Heart right ventricle (tissue), 16 donors: ENCODE data around the gene VSTM2B. TPM values are rescaled to one million over a fixed set of nuclear protein-coding genes. Genes with fewer than 3 reads are reported as not detected.

Source experiments
- ATAC-seq, 8 donors: fragments of 200-7000 bp; cut with Tn5 transposase; one replicate each; pipeline ENCODE4 v1.9.1; 2020; ENCODE audit warnings: mild to moderate bottlenecking in 8 of 8, moderate library complexity in 8 of 8, moderate number of reproducible peaks in 1 of 8
- DNase-seq, 2 donors: peaks; one replicate each; pipeline ENCODE4 v3.0.0-alpha.2; 2020
- H3K27ac ChIP-seq, 10 donors: fragments of 200-600 bp; sonication (generic) in 2 of 10; one replicate each; pipeline versions ENCODE4 v1.5.0 to v1.8.0; 2020 to 2022; ENCODE audit warnings: mild to moderate bottlenecking in 3 of 10
- H3K27me3 ChIP-seq, 7 donors: fragments of 200-600 bp; one replicate each; pipeline ENCODE4 v1.8.0; 2021 to 2022; ENCODE audit warnings: mild to moderate bottlenecking in 2 of 7
- H3K36me3 ChIP-seq, 9 donors: fragments of 200-600 bp; sonication (generic) in 1 of 9; one replicate each; pipeline versions ENCODE4 v1.5.0 to v1.8.0; 2020 to 2022; ENCODE audit warnings: mild to moderate bottlenecking in 2 of 9
- H3K4me1 ChIP-seq, 9 donors: fragments of 200-600 bp; sonication (generic) in 1 of 9; one replicate each; pipeline versions ENCODE4 v1.5.0 to v1.8.0; 2020 to 2022; ENCODE audit warnings: mild to moderate bottlenecking in 4 of 9
- H3K4me3 ChIP-seq, 10 donors: fragments of 200-600 bp; sonication (generic) in 2 of 10; one replicate each; pipeline versions ENCODE4 v1.5.0 to v1.8.0; 2020 to 2022; ENCODE audit warnings: mild to moderate bottlenecking in 7 of 10, moderate library complexity in 2 of 10
- H3K9me3 ChIP-seq, 11 donors: fragments of 200-600 bp in 10 of 11; sonication (generic) in 2 of 11; one replicate each; pipeline versions ENCODE4 v1.5.0 to v1.8.0; 2013 to 2022; ENCODE audit warnings: mild to moderate bottlenecking in 2 of 11, control low read depth in 1 of 11, moderate library complexity in 1 of 11
- WGBS, 2 donors: extraction: QIAGEN DNeasy Blood & Tissue Kit; methylation state at CpG; one replicate each; pipeline ENCODE4 v1.1.7; 2013; ENCODE audit warnings: inconsistent platforms in 1 of 2; 5-methylcytosine and 5-hydroxymethylcytosine counted together
- intact Hi-C, 10 donors: fragments of 100-400 bp; cut with DNase I; formaldehyde crosslinking; loops; one replicate each; pipeline versions ENCODE4 v1.11.1 to v1.14.2; 2022
- polyA plus RNA-seq, 2 donors: library from polyadenylated mRNA; stranded (reverse); fragments of 200-250 nt; gene quantifications; one replicate each; pipeline ENCODE4 v1.2.3, GENCODE V29; 2013
- total RNA-seq, 10 donors: library from RNA; stranded (reverse); fragmentation: NEBNext Ultra II Directional in 3 of 10; extraction: Animal tissue kit (Norgen Biotek cat#: 25700) in 3 of 10; gene quantifications; one replicate each; pipeline versions ENCODE4 v1.2.1 to v1.2.4, GENCODE V29; 2021 to 2023
- TF ChIP-seq, protein P1 (sequence below), 9 donors: fragments of 200-600 bp; sonication (generic) in 2 of 9; IDR thresholded peaks; one replicate each; pipeline versions ENCODE4 v1.5.0 to v1.8.0; 2021 to 2022; ENCODE audit warnings: antibody characterized with exemption in 9 of 9, mild to moderate bottlenecking in 5 of 9, moderate library complexity in 1 of 9
- donor health status: Arrhythmogenic right ventricular cardiomyopathy.
- donor health status: ischemic (EF 13 %, LVEDD 7.1; RV severe dilation, severe dysfunction).
- donor health status: healthy with polysubstance abuse.
- donor health status: DM: no; HTN: yes; CAD: no.
- donor health status: DM: no; HTN: no; CAD: no.
- donor health status: ischemic (EF 25% LVEDD 6.9; RV normal size, moderate dysfunction).
- donor health status: ischemic (EF 25% LVEDD 5.7; RV mildly dilated, moderate dysfunction).
- donor health status: healthy.
- donor health status: DM: yes; HTN: yes; CAD: no.
- donor health status: Ischemic cardiomyopathy.
- donor health status: ischemic (EF 35%, LVEDD 5.7; RV mildly dilated, moderate dysfunction).
- donor health status: nonischemic (EF 11% LVEDD 7.7; RV severe dilation, severe dysfunction).
- donor health status: DM: yes; HTN: yes; CAD: no.
- donor health status: PGD.
- donor health status: ischemic (EF 29% LVEDD 5.4; RV normal size, mild dysfunction).
- donor health status: nonischemic (EF 23%, LVEDD 6.1; RV moderate dilation, normal function).

The VSTM2B gene
- total and polyA plus RNA-seq, 12 donors = not detected

GRCh38 chr19:29507081-29507860 is 18.5 kb upstream of the VSTM2B start:
- peaks cover 0 to 43% (median 25%) of the 10 kb centered on the region in 7 donors for H3K27me3 ChIP-seq

DNA sequence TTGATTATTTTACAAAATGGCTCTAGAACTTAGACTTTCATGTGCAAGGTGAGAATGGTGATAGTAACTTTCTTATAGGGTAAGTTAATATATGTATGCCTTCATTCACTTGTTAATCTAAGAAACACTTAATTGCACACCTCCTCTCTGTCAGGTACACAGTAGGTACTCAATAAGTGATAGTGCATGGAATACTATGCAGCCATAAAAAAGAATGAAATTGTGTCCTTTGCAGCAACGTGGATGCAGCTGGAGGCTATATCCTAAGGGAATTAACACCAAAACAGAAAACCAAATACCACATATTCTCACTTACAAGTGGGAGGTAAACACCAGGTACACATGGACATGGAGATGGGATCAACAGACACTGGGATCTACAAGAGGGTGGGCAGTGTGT is 17.6 kb upstream of the VSTM2B start:
- peaks cover 0 to 42% (median 25%) of the 10 kb centered on the region in 7 donors for H3K27me3 ChIP-seq

More at GRCh38 chr19:29507081-29507860, 18.5 kb upstream of the VSTM2B start:
- no peaks in the 10 kb centered on the region for H3K4me1 ChIP-seq
- H3K4me3 ChIP-seq = no peak overlapping the region
- no peak for DNase-seq
- TF ChIP-seq, protein P1, sequence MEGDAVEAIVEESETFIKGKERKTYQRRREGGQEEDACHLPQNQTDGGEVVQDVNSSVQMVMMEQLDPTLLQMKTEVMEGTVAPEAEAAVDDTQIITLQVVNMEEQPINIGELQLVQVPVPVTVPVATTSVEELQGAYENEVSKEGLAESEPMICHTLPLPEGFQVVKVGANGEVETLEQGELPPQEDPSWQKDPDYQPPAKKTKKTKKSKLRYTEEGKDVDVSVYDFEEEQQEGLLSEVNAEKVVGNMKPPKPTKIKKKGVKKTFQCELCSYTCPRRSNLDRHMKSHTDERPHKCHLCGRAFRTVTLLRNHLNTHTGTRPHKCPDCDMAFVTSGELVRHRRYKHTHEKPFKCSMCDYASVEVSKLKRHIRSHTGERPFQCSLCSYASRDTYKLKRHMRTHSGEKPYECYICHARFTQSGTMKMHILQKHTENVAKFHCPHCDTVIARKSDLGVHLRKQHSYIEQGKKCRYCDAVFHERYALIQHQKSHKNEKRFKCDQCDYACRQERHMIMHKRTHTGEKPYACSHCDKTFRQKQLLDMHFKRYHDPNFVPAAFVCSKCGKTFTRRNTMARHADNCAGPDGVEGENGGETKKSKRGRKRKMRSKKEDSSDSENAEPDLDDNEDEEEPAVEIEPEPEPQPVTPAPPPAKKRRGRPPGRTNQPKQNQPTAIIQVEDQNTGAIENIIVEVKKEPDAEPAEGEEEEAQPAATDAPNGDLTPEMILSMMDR (IDR thresholded peaks at IDR 0.05) = no peak
- H3K9me3 ChIP-seq = no peaks in the 10 kb centered on the region
- no peak overlapping the region for H3K27ac ChIP-seq
- no peaks in the 10 kb centered on the region for H3K36me3 ChIP-seq
- no peak for ATAC-seq
- 79 to 81% methylated on average over 27 of the region's 27 CpGs for WGBS, 2 donors
- intact Hi-C loops = no loop called here

GRCh38 chr19:29509456-29509855 is 16.3 kb upstream of the VSTM2B start:
- H3K4me3 ChIP-seq = no peak overlapping the region
- intact Hi-C loops = no loop called here
- no peaks in the 10 kb centered on the region for H3K36me3 ChIP-seq
- peaks cover 0 to 39% (median 25%) of the 10 kb centered on the region in 7 donors for H3K27me3 ChIP-seq
- no peak for ATAC-seq
- H3K9me3 ChIP-seq = no peaks in the 10 kb centered on the region
- TF ChIP-seq, protein P1 (IDR thresholded peaks at IDR 0.05) = no peak
- no peaks in the 10 kb centered on the region for H3K4me1 ChIP-seq
- no peak overlapping the region for H3K27ac ChIP-seq
- DNase-seq = no peak
- WGBS, 2 donors = 79 to 88% methylated on average over 8 of the region's 8 CpGs

More for the DNA sequence above, 17.6 kb upstream of the VSTM2B start:
- H3K4me3 ChIP-seq = no peak overlapping the region
- WGBS, 2 donors = 43 to 62% methylated on average over 1 of the region's 1 CpG
- no peak for DNase-seq
- H3K4me1 ChIP-seq = no peaks in the 10 kb centered on the region
- ATAC-seq = no peak
- H3K27ac ChIP-seq = no peak overlapping the region
- TF ChIP-seq, protein P1 (IDR thresholded peaks at IDR 0.05) = no peak
- intact Hi-C loops = no loop called here
- no peaks in the 10 kb centered on the region for H3K36me3 ChIP-seq
- no peaks in the 10 kb centered on the region for H3K9me3 ChIP-seq

- Histone ChIP-seq H3K27me3 (peaks cover 0 to 39% (median 25%) of the 10 kb centered on the region in 7 donors), H3K9me3 (no peaks in the 10 kb centered on the region), H3K27ac (no peak overlapping the region), H3K4me1 (no peaks in the 10 kb centered on the region), H3K4me3 (no peak overlapping the region), H3K36me3 (no peaks in the 10 kb centered on the region)
- intact Hi-C loops = no loop called here
- TF ChIP-seq, protein P1 (IDR thresholded peaks at IDR 0.05) = no peak
- ATAC-seq = no peak
- WGBS, 2 donors = 64 to 67% methylated on average over 9 of the region's 9 CpGs
- DNase-seq = no peak
Observed at GRCh38 chr19:29510701-29511265, 15.0 kb upstream of the VSTM2B start.
